ENCODE results near the gene SLC19A2. TPM values are rescaled to one million over a fixed set of nuclear protein-coding genes. Genes with fewer than 3 reads are reported as not detected.
"Not testable (repeated sequence)": the region's sequence is repeated elsewhere in the genome, so short reads cannot be mapped to it uniquely, and the experiment has no call there.

The SLC19A2 gene
- total RNA-seq (24.2 TPM), polyA plus RNA-seq (23.6 TPM)

DNA sequence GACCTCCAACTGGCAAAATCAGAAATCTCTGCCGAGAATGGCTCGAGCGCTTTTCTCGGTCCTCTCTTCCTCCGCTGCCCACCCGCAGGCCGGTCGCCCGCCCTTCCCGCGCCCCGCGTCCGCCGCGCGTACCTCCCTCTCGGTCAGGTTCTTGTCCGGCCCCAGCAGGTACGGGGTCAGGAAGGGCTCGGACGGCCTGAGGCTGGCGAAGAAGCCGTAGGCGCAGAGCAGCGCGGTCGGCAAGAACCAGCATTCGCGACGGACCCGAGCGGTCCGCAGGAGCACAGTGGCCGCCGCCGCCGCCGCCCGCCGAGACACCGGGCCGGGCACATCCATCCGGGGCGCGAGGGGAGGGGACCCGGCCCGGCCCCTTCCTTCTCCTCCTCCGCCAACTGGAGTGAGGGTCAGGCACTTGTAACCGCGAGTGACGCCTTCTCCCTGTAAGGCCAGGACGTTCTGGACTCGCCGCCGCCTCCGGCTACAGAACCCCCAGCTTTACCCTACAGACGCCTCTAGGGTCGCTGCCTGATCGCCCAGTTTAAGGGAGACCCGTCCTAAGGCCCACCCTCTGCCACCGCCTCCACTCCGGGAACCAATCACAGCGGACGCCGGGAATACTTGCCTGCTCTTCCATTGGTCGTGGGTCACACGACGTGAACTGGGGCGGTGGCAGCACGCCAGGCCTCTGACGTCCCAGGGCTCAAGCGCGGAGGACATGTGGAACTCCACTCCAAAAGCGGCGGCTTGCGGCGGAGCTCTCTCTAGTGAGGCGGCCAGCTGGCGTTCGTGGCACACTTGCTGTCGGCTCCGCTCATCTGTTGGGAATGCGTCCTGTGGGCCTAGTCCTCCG lies at the start of gene SLC19A2:
SLC19A2 (minus strand) TSS at position 514 of the 850 bp plus-strand sequence; CDS start at position 336, 178 bp downstream.
- Histone ChIP-seq H3K36me3 (ENCODE audit: insufficient read depth) (no peaks in the 10 kb centered on the region), H3K4me1 (ENCODE audit: insufficient read depth) (peaks cover 3% of the 10 kb centered on the region), H3K4me3 (ENCODE audit: low read depth, low read length) (peak within 1 kb of the TSS; percentile 77), H3K27ac (ENCODE audit: low read depth) (peak within 1 kb of the TSS; percentile 99)
- under 1% methylated on average over 85 of the region's 85 CpGs for WGBS
- DNase-seq (ENCODE audit: extremely low spot score), result peak; percentile 99

DNA sequence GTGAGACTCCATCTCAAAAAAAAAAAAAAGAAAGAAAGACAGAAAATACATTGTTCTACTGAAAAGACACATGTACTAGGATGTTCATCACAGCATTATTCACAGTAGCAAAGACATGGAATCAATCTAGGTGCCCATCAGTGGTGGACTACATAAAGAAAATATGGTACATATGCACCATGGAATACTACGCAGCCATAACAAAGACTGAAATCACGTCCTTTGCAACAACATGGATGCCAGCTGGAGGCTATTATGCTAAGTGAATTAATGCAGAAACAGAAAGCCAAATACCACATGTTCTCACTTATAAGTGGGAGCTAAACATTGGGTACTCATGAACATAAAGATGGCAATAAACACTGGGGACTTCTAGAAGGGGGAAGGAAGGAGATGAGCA lies 48.9 kb upstream of the SLC19A2 start:
- WGBS, result 96% methylated on average over 2 of the region's 2 CpGs
- no peak overlapping the region for H3K27ac ChIP-seq (ENCODE audit: low read depth)
- no peak for DNase-seq (ENCODE audit: extremely low spot score)

DNA sequence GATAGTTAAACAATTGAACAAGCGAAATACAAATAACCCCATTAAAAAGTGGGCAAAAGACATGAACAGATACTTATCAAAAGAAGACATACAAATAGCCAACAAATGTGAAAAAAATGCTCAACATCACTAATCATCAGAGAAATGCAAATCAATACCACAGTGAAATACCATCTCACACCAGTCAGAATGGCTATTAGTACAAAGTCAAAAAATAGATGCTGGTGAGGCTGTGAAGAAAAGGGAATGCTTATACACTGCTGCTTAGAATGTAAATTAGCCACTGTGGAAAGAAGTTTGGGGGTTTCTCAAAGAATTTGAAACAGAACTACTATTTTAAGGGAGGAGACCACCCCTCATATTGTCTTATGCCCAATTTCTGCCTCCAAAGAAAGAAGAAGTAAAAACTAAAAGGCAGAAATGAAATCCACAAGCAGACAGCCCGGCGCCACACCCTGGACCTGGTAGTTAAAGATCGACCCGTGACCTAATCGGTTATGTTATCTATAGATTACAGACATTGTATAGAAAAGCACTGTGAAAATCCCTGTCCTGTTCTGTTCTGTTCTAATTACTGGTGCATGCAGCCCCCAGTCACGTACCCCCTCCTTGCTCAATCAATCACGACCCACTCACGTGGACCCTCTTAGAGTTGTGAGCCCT lies 47.9 kb upstream of the SLC19A2 start:
- WGBS, result 90% methylated on average over 9 of the region's 9 CpGs

More for the DNA sequence above, 48.9 kb upstream of the SLC19A2 start:
- H3K36me3 ChIP-seq (ENCODE audit: insufficient read depth), result no peaks in the 10 kb centered on the region
- no peaks in the 10 kb centered on the region for H3K4me1 ChIP-seq (ENCODE audit: insufficient read depth)
- H3K4me3 ChIP-seq (ENCODE audit: low read depth, low read length), result no peak overlapping the region

GRCh38 chr1:169530448-169530847 lies 44.7 kb upstream of the SLC19A2 start:
- Histone ChIP-seq H3K27ac (ENCODE audit: low read depth) (no peak overlapping the region), H3K4me3 (ENCODE audit: low read depth, low read length) (no peak overlapping the region), H3K4me1 (ENCODE audit: insufficient read depth) (no peaks in the 10 kb centered on the region), H3K36me3 (ENCODE audit: insufficient read depth) (no peaks in the 10 kb centered on the region)
- no peak for DNase-seq (ENCODE audit: extremely low spot score)
- 89% methylated on average over 3 of the region's 3 CpGs for WGBS

More for the DNA sequence above, 47.9 kb upstream of the SLC19A2 start:
- not testable (repeated sequence) for H3K4me3 ChIP-seq (ENCODE audit: low read depth, low read length); H3K36me3 ChIP-seq (ENCODE audit: insufficient read depth); H3K4me1 ChIP-seq (ENCODE audit: insufficient read depth); DNase-seq (ENCODE audit: extremely low spot score); H3K27ac ChIP-seq (ENCODE audit: low read depth)

DNA sequence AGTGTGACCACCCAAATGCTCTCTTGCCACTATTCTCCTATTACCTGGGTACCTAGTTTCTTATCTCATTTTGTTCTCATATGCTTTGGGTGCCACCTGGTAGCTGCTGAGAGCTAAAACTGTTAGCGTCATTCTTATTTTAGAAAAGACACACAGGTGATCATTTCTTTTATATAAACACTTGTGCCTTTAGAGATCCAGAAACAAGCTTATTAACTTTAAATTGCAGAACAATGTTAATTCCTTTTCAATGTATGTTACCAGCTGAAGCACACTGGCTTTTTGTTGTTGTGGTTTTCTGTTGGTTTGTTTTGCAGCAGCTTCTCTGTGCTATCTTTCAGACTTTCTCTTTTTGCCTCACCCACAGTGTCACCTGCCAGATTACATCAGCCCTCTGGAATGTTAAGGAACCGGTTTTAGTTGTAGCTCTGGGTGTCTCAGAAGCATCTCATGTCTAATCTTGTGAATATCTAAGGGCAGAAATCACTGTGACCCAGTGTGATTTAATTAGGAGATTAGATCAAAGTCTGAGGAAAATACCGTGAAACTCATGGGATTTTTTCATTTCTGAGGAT lies 43.4 kb upstream of the SLC19A2 start:
- 23% methylated on average over 3 of the region's 3 CpGs for WGBS
- H3K36me3 ChIP-seq (ENCODE audit: insufficient read depth), result no peaks in the 10 kb centered on the region
- H3K27ac ChIP-seq (ENCODE audit: low read depth), result peak overlapping the region; percentile 50
- no peaks in the 10 kb centered on the region for H3K4me1 ChIP-seq (ENCODE audit: insufficient read depth)
- peak; percentile 74 for DNase-seq (ENCODE audit: extremely low spot score)
- H3K4me3 ChIP-seq (ENCODE audit: low read depth, low read length), result no peak overlapping the region

- Histone ChIP-seq H3K4me3 (ENCODE audit: low read depth, low read length) (no peak overlapping the region), H3K36me3 (ENCODE audit: insufficient read depth) (no peaks in the 10 kb centered on the region), H3K27ac (ENCODE audit: low read depth) (peak overlapping the region; percentile 50), H3K4me1 (ENCODE audit: insufficient read depth) (no peaks in the 10 kb centered on the region)
- 61% methylated on average over 9 of the region's 9 CpGs for WGBS
- DNase-seq (ENCODE audit: extremely low spot score), result no peak
These were observed 42.7 kb upstream of the SLC19A2 start for GRCh38 chr1:169528215-169529067.

- 84% methylated on average over 5 of the region's 5 CpGs for WGBS
- Histone ChIP-seq H3K4me3 (ENCODE audit: low read depth, low read length) (no peak overlapping the region), H3K36me3 (ENCODE audit: insufficient read depth) (no peaks in the 10 kb centered on the region), H3K27ac (ENCODE audit: low read depth) (no peak overlapping the region), H3K4me1 (ENCODE audit: insufficient read depth) (no peaks in the 10 kb centered on the region)
- no peak for DNase-seq (ENCODE audit: extremely low spot score)
These were observed 41.9 kb upstream of the SLC19A2 start for GRCh38 chr1:169527451-169528214.

DNA sequence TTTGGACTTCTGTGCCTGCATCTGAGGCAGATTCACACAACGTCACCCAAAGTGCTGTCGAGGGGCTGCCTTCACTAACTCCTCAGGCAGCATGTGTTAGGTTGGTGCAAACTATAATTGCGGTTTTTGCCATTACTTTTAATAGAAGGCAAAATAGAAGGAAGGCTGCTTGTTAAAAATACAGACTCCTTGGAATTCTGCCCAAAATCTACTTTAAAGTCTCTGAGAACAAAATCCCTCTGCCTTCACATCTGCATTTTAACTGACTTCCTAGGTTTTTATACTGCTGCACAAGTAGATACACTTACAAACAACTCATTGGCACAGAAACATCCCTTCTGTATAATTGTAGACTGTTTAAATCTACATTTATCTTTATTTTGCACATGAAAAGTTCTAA lies 41.3 kb upstream of the SLC19A2 start:
- WGBS, result 75% methylated on average over 3 of the region's 3 CpGs
- Histone ChIP-seq H3K36me3 (ENCODE audit: insufficient read depth) (no peaks in the 10 kb centered on the region), H3K4me1 (ENCODE audit: insufficient read depth) (no peaks in the 10 kb centered on the region), H3K4me3 (ENCODE audit: low read depth, low read length) (no peak overlapping the region), H3K27ac (ENCODE audit: low read depth) (no peak overlapping the region)
- DNase-seq (ENCODE audit: extremely low spot score), result no peak

- DNase-seq (ENCODE audit: extremely low spot score), result no peak
- Histone ChIP-seq H3K4me1 (ENCODE audit: insufficient read depth) (no peaks in the 10 kb centered on the region), H3K27ac (ENCODE audit: low read depth) (no peak overlapping the region), H3K36me3 (ENCODE audit: insufficient read depth) (no peaks in the 10 kb centered on the region), H3K4me3 (ENCODE audit: low read depth, low read length) (no peak overlapping the region)
- WGBS, result 95% methylated on average over 1 of the region's 1 CpG
These were observed 40.5 kb upstream of the SLC19A2 start for GRCh38 chr1:169526120-169526832.

DNA sequence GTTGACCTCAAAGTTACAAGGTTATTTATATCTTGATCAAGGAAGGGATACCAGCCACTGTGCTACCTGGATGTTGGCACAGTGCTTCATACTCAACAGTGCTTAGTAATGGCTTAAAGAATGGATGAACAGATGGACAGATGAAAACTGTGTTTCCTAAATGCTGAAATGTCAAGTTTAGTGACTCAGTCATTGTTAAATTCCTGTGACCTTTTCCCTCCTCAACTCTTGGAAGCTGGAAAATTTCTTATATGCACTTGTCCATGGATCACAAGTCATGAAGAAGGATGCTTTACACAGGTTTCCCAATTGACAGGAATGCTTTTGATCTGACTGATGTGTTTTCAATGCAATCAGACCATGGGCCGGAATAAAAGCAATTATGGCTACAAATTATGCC lies 39.6 kb upstream of the SLC19A2 start:
- Histone ChIP-seq H3K36me3 (ENCODE audit: insufficient read depth) (no peaks in the 10 kb centered on the region), H3K4me1 (ENCODE audit: insufficient read depth) (no peaks in the 10 kb centered on the region), H3K27ac (ENCODE audit: low read depth) (no peak overlapping the region), H3K4me3 (ENCODE audit: low read depth, low read length) (no peak overlapping the region)
- DNase-seq (ENCODE audit: extremely low spot score), result no peak
- WGBS, result 96% methylated on average over 1 of the region's 1 CpG

- no peaks in the 10 kb centered on the region for H3K4me1 ChIP-seq (ENCODE audit: insufficient read depth)
These were observed 38.2 kb upstream of the SLC19A2 start for GRCh38 chr1:169523904-169524303.

DNA sequence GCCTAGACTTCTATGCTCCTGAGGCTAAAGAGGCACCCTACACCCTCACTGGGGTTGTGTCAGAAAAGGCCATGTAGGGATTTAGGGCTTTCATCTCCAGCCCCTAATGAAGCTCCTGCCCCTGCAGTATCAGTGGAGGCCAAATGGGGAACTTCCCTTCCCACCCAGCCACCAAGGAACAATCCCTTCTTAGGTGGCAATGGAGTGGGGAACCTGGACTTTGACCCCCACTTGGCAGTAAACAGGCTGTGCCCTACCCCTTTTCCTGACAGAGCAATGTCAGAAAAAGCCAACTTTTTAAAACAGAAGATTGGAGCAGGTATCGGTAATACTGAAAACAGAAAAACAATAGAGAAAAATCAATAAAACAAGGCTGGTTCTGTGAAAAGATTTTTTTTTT lies 35.5 kb upstream of the SLC19A2 start:
- Histone ChIP-seq H3K4me3 (ENCODE audit: low read depth, low read length) (no peak overlapping the region), H3K4me1 (ENCODE audit: insufficient read depth) (no peaks in the 10 kb centered on the region), H3K36me3 (ENCODE audit: insufficient read depth) (peaks cover 2% of the 10 kb centered on the region), H3K27ac (ENCODE audit: low read depth) (no peak overlapping the region)
- no peak for DNase-seq (ENCODE audit: extremely low spot score)
- 98% methylated on average over 1 of the region's 1 CpG for WGBS

More at GRCh38 chr1:169523904-169524303, 38.2 kb upstream of the SLC19A2 start:
- Histone ChIP-seq H3K4me3 (ENCODE audit: low read depth, low read length) (no peak overlapping the region), H3K27ac (ENCODE audit: low read depth) (no peak overlapping the region), H3K36me3 (ENCODE audit: insufficient read depth) (no peaks in the 10 kb centered on the region)
- no peak for DNase-seq (ENCODE audit: extremely low spot score)

All from urinary bladder (tissue), 4 donors.